AG04450 (cell line): ENCODE results near the gene TWNK. TPM values are rescaled to one million over a fixed set of nuclear protein-coding genes. Genes with fewer than 3 reads are reported as not detected.

Experiments
- CTCF ChIA-PET: fragments of 300-600, 350-600 bp; formaldehyde crosslinking; extraction: SDS; loops from one replicate; lab custom pipeline; 2022; ENCODE audit warnings: antibody characterized with exemption, inconsistent platforms; lab: Charles Lee
- POLR2A ChIA-PET: fragments of 350-600 bp; formaldehyde crosslinking; extraction: SDS; loops from one replicate; lab custom pipeline; 2021; ENCODE audit warnings: antibody characterized with exemption, inconsistent platforms; lab: Yijun Ruan, JAX
- DNase-seq: peaks from one replicate; pipeline ENCODE4 v3.0.0-alpha.2; 2011; ENCODE audit warnings: low read depth, low spot score
- H3K27ac ChIP-seq: one replicate; pipeline ENCODE4 v1.5.1; 2012; ENCODE audit warnings: low read depth, low read length, control low read depth
- H3K27me3 ChIP-seq: one replicate; pipeline ENCODE4 v1.6.0; 2012; ENCODE audit warnings: low read length; ENCODE audit not compliant: control insufficient read depth, insufficient read depth
- H3K4me3 ChIP-seq: 2 replicates; pipeline ENCODE4 v1.5.1; 2011; ENCODE audit warnings: mild to moderate bottlenecking, low read depth, low read length, control low read depth
- H3K9me3 ChIP-seq: 2 replicates; pipeline ENCODE4 v1.5.1; 2012; ENCODE audit warnings: low read length; ENCODE audit not compliant: control insufficient read depth, insufficient read depth
- CTCF ChIP-seq: IDR thresholded peaks from 2 replicates; pipeline ENCODE4 v1.5.1; 2011; ENCODE audit warnings: low read depth, low read length, control low read depth, inconsistent platforms
- polyA plus RNA-seq: library from polyadenylated mRNA; depleted of rRNA; stranded (reverse); fragments of >200 nt; gene quantifications from 2 replicates; pipeline ENCODE4 v1.2.3, GENCODE V29; 2011

The TWNK gene
- polyA plus RNA-seq, 1 experiment = 4.3 TPM

GRCh38 chr10:100995181-100995580 is 7.8 kb downstream of the TWNK start:
- H3K4me3 ChIP-seq = no peak overlapping the region
- DNase-seq = no peak
- TF ChIP-seq CTCF = no peak
- no peak overlapping the region for H3K27ac ChIP-seq
- POLR2A ChIA-PET = no interaction called here
- CTCF ChIA-PET = interaction anchor here (0.9 to 12.4 kb wide), 5 partner anchors 13 to 146 kb away, joined by 3 to 271 read pairs (median 5); no protein-coding TSS in a partner anchor
- no peaks in the 10 kb centered on the region; the same call in 1 of the 2 replicates for H3K9me3 ChIP-seq
- no peaks in the 10 kb centered on the region for H3K27me3 ChIP-seq

- H3K27me3 ChIP-seq = no peaks in the 10 kb centered on the region
- peak overlapping the region; percentile 90 for H3K4me3 ChIP-seq
- ChIA-PET CTCF (interaction anchor here (1.4 to 12.4 kb wide), 7 partner anchors 10 to 45 kb away, joined by 3 to 271 read pairs (median 19); partner anchors contain the start of genes MRPL43, SEMA4G and TWNK), POLR2A (interaction anchor here (0.5 to 3.3 kb wide), 3 partner anchors 11 to 64 kb away, joined by 5 to 20 read pairs (median 7); no protein-coding TSS in a partner anchor)
- no peaks in the 10 kb centered on the region; the same call in 1 of the 2 replicates for H3K9me3 ChIP-seq
- peak overlapping the region; percentile 95 for H3K27ac ChIP-seq
- no peak for TF ChIP-seq CTCF
- DNase-seq = no peak
Observed at GRCh38 chr10:100996678-100997359, 9.5 kb downstream of the TWNK start.

- Histone ChIP-seq H3K27me3 (no peaks in the 10 kb centered on the region), H3K4me3 (peak overlapping the region; percentile 90), H3K9me3 (no peaks in the 10 kb centered on the region; the same call in 1 of the 2 replicates), H3K27ac (peak overlapping the region; percentile 95)
- POLR2A ChIA-PET = interaction anchor here (0.5 to 3.3 kb wide), 5 partner anchors 10 to 63 kb away, joined by 3 to 20 read pairs (median 7); no protein-coding TSS in a partner anchor
- no peak for DNase-seq
- peak; percentile 93 for TF ChIP-seq CTCF
- CTCF ChIA-PET = interaction anchor here (0.6 to 12.4 kb wide), 11 partner anchors 10 to 591 kb away, joined by 3 to 271 read pairs (median 6); partner anchors contain the start of genes MRPL43, SEMA4G and TWNK
Observed at GRCh38 chr10:100997360-100998182, 10.2 kb downstream of the TWNK start.

GRCh38 chr10:100998183-100998990 is 11.0 kb downstream of the TWNK start:
- no peaks in the 10 kb centered on the region for H3K27me3 ChIP-seq
- no peaks in the 10 kb centered on the region; the same call in 1 of the 2 replicates for H3K9me3 ChIP-seq
- TF ChIP-seq CTCF = no peak
- H3K27ac ChIP-seq = peak overlapping the region; percentile 95
- DNase-seq = no peak
- ChIA-PET POLR2A (interaction anchor here (0.6 to 3.3 kb wide), 6 partner anchors 9 to 63 kb away, joined by 3 to 20 read pairs (median 5); partner anchors contain the start of gene KAZALD1), CTCF (interaction anchor here (0.6 to 12.4 kb wide), 13 partner anchors 9 to 590 kb away, joined by 3 to 271 read pairs (median 6); partner anchors contain the start of genes MRPL43, PDZD7, SEMA4G and SFXN3)
- H3K4me3 ChIP-seq = peak overlapping the region; percentile 90
